ENCODE results near the gene ENTPD3. TPM values are rescaled to one million over a fixed set of nuclear protein-coding genes. Genes with fewer than 3 reads are reported as not detected.
A peak's percentile ranks its signal among the peaks of the same experiment; 100 is the strongest.
"Not testable (repeated sequence)": the region's sequence is repeated elsewhere in the genome, so short reads cannot be mapped to it uniquely, and the experiment has no call there.

The ENTPD3 gene
- total RNA-seq, 1 experiment from 2014 or later: not detected

DNA sequence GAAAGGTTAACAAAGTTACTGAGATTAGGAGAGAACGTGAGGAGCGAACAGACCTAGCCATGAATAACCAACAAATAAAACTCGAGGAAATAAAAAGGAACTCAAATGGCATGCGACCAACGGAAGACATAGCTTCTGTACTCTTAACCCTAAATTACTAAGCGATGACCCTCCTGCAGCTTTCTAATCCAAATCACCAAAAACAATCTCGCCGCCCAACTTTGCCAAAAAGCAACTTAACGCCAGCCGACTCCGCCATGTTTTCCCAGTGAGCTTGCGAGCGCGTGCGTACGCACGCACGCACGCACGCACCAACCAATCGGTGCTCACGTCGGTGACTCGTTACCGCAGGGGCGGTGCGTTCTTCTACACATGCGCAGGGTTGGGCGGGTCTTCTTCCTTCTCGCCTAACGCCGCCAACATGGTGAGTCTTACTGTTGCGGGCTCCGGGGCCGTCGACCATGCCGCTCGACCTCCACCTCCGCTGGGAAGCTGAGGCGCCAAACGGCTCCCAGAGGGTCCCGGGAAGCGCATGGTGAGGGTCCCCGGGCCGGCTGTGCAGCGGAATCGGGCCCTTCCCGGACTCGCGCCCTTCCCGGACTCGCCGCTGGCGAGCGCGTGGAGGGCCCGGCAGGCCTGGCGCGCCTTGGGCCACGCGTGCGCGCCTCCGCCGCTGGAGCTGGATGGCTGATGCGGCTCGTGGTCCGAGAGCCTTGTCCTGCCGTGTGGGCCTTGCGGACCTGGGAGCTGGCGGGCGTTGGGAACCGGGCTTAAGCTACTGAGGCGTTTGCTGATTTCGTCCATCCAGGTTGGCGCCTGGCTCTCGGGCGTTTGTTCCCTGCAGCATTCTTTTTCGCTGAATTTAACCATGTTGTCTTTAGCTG is 70.2 kb downstream of the ENTPD3 start, which contains the start of gene RPL14:
TSS of gene RPL14 (plus strand) at position 400 of the 884 bp plus-strand sequence. CDS start at position 533, 133 bp downstream.
- DNase-seq (ENCODE audit: low read depth): peak; percentile 91

DNA sequence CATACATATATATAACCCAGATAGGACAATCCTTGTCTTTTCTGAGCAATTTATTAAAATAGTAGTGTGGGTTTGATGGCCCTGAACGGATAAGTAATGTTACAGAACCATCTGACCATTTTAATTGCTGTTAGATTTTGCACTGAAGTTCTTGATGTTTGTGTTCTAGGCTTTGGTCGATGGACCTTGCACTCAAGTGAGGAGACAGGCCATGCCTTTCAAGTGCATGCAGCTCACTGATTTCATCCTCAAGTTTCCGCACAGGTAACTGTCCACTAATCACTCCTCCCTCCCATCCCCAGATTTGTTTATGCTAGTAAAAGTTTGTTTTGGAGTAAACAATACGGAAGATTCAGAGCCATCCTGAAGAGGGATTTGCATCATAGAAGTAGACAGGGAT is 71.5 kb downstream of the ENTPD3 start:
- no peak for DNase-seq (ENCODE audit: low read depth)

DNA sequence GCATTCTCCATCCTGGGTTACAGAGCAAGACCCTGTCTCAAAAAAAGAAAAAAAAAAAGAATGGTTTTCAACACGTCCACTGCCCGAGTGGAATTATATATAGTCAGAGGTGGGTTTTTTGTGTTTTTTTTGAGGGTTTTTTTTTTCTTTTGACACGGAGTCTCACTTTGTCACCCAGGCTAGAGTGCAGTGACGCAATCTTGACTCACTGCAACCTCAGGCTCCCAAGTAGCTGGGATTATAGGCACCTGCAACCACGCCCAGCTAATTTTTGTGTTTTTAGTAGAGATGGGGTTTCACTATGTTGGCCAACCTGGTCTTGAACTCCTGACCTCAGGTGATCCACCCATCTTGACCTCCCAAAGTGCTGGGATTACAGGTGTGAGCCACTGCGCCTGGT is 73.5 kb downstream of the ENTPD3 start:
- DNase-seq (ENCODE audit: low read depth): peak; percentile 22

DNA sequence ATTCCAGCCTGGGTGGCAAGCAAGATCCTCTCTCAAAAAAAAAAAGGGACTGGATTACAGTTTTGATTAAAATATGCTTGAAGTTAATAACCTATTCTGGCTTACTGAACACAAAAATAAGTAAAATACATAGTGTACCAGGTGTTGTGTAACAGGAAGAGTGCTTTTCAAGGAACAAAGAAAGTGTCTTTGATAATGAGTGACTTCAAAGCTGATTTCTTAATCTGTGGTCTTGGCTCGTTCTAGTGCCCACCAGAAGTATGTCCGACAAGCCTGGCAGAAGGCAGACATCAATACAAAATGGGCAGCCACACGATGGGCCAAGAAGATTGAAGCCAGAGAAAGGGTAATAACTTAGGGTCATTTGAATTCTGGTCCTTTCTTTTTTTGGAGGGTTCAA is 74.2 kb downstream of the ENTPD3 start:
- DNase-seq (ENCODE audit: low read depth): no peak

DNA sequence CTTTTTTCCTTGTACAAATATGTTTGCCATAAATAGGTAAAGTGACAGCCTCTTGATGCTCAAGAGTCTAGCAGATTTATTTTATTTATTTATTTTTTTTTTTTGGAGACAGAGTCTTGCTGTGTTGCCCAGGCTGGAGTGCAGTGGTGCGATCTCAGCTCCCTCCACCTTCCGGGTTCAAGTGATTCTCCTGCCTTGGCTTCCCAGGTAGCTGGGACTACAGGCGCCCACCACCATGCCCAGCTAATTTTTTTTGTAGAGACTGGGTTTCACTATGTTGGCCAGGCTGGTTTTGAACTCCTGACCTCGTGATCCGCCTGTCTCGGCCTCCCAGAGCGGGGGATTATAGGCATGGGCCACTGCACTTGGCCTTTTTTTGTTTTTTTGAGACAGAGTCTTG is 75.9 kb downstream of the ENTPD3 start:
- not testable (repeated sequence) for DNase-seq (ENCODE audit: low read depth)

DNA sequence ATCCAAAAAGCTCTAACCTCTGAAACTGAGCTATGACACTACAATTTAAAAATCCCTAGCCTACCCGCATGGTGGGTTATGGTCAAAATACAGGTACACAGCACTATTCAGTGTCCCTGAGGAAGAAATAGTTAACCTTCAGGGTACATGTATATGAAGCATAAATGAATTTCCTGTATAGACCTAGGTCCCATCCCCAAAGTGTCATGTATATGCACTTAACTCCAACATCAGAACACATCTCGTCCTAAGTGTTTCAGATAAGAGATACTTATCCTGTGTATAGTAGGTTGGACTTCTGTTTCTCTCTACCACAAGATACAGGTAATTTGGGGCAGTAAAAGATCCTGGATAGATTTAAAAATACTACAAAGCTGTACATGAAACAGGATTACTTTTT is 76.6 kb downstream of the ENTPD3 start:
- no peak for DNase-seq (ENCODE audit: low read depth)

DNA sequence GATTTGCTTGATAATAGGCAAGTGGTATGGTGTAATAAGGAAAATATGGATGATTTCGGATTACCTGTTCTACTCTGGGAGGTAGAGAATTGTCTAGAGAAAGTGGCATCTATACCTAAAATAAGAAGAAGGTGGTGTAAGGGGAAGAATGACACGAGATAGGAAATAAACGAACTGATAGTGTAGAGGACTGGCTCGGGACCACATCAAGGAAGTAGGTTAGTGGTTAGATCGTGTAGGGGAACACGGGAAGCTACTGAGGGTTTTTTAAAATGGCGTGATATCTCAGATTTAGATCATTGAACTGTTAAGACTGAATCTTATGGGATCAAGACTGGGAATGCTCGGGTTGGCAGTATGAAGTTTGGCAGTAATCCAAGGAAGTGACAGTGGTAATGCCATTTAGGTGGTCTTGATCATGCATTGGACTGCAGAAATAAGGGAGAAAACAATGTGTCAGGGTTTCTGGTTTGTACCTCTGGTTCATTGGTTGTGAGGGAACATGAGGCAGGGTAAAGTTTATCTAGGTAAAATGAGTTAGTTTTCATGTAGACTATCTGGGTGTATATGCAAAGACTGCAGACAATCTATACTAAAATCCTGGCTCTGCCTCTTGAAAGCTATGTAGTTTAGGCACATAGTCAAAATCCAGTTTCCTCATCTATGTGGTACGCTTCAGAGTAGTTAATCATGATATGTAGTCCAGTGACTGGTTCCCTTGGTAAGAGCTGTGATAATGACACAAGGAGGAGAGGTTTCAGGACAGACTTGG is 77.5 kb downstream of the ENTPD3 start:
- DNase-seq (ENCODE audit: low read depth): no peak

DNA sequence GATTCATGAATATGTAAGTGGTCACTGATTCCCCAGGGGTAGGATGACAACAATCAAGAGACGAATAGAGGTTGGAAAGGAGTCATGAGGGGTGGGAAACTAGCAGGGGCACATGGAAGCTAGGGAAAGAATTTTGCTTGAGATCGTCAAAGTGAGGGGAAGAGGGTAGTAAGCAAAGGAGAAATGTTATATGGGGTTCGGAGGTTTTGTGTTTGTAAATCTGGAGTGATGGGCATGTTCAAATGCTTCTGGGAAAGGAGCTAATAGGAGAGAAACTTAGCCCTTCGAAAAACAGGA is 78.1 kb downstream of the ENTPD3 start:
- DNase-seq (ENCODE audit: low read depth): no peak

GRCh38 chr3:40465456-40465855 is 78.5 kb downstream of the ENTPD3 start:
- DNase-seq (ENCODE audit: low read depth): no peak

DNA sequence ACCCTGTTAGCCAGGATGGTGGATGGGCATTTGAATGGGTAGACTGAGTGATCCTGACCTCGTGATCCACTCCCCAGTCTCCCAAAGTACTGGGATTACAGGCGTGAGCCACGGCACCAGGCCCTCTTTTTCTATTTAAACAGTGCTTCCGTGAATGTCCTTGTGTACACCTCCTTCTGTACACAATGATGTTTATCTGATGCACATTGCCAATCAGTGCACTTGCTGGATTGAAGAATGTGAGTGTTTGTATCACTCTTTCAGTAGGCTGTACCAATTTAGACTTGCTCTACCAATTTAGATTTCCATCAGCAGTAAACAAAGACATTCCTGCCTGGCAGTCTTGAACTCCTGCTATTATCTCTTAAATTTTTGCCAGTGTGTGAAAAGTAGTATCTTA is 81.0 kb downstream of the ENTPD3 start:
- no peak for DNase-seq (ENCODE audit: low read depth)

DNA sequence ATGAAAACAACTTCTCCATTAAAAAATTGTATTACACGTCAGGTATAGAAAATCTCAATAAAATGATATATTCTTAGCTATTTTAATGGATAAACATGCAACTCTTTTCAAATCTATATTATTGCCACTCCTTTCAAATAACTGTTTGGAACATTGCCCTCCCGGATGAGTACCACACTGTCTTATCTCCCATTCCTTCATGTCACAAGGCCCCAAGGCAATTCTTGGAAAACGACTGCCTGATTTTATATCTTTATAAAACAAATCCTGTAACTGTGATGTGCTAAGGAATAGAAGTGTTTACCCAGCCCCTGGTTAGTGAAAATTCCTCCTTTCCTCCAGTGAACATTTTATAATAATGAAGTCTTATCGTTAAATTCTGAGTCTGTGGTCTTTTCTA is 83.7 kb downstream of the ENTPD3 start:
- DNase-seq (ENCODE audit: low read depth): no peak

DNA sequence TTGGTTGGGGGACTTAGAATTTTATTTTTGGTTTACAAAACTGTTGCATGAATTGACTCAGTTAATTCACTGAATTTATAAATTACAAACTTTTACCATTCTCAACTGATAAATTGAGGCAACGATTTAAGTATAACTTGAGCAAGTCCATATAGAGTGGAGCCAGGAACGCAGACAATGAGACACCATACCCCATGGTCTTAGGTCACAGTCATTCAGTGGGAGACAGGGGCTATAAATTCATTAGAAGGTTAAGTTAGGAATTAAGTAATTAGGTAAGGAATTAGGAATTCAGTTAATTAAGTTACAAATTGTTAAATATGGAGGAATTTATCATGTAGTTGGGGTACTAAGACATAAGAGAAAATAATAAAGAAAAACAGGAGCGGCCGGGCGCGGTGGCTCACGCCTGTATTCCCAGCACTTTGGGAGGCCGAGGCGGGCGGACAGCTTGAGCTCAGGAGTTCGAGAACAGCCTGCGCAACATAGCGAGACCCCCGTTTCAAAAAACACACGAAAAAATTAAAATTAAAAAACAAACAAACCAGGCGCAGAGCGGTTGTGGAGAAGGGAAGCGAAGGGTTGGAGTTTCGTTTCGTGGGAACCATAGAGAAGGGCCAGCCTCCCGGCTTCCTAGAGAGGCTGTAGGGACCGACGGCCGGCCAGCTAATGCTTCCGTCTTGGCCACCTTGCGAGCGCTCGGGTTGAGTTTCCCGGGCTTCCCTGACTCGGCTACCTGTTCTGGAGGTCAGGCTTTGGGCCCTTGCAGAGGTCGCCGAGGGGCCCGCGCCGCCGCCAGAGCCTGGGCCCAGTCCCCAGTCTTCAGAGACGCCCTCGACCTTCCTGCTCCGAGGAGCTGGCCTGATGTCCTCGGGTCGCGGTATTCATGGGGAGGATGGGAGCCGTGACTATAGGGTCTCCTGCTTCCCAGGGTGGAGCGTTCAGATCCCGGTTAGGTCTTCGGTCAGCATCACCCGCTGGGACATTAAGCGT is 89.8 kb downstream of the ENTPD3 start, which contains the start of gene ZNF619:
TSS of gene ZNF619 (plus strand) at position 645 of the 993 bp plus-strand sequence. CDS start 858 bp downstream, outside the sequence.
- peak; percentile 77 for DNase-seq (ENCODE audit: low read depth)

DNA sequence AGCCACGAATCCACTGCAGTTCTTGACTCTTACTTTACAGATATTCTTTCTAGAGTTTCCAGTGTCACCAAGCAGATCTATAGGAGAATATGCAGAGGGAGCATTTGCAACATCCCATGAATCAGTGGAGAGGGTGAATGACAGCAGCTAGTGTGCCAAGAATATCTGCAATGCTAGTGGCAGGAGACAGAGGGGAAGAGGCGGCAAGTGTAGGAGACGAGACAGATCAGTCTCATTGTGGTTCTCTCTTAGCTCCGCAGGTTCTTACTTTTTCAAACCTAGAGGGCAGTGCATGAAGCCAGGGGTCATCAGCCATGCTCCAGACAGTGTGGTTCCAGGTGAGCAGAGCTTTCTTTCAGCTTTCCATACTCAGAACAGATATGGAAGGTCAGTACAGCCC is 90.7 kb downstream of the ENTPD3 start:
- no peak for DNase-seq (ENCODE audit: low read depth)

Other genes with a start within 250 kb of the ENTPD3 start
- gene EIF1B, start 77.5 kb upstream of the ENTPD3 start, total RNA-seq (2014; rRNA removed; shearing (Covaris generic)): 17.4 and 25.7 TPM in 2 replicates
- 916 and 971 TPM in 2 replicates for gene RPL14, start 70.2 kb downstream of the ENTPD3 start, total RNA-seq (2014; rRNA removed; shearing (Covaris generic))
- gene ZNF619, start 89.9 kb downstream of the ENTPD3 start, total RNA-seq (2014; rRNA removed; shearing (Covaris generic)): 6.3 and 9.0 TPM in 2 replicates
- 2.6 and 4.4 TPM in 2 replicates for gene ZNF620, start 118.9 kb downstream of the ENTPD3 start, total RNA-seq (2014; rRNA removed; shearing (Covaris generic))
- 8.3 and 9.2 TPM in 2 replicates for gene ZNF621, start 137.8 kb downstream of the ENTPD3 start, total RNA-seq (2014; rRNA removed; shearing (Covaris generic))